ENCODE measurements around the gene CENPW. TPM values are rescaled to one million over a fixed set of nuclear protein-coding genes. Genes with fewer than 3 reads are reported as not detected.

The CENPW gene
- total RNA-seq = 10.0 TPM
- 10 to 100 TPM; 11.9 to 18.4 (median 15.2) TPM for polyA plus RNA-seq (ENCODE audit: insufficient read depth in 1 of 8, insufficient read length in 8 of 8, low replicate concordance in 1 of 8)
- long read RNA-seq, donor 1, partial matches to known transcripts = 0 of 5 reads
- long read RNA-seq, donor 1, other reads (novel, unspliced or antisense) = 0 of 5 reads
- long read RNA-seq, donor 2, partial matches to known transcripts = 0 of 1 reads
- long read RNA-seq, donor 2, other reads (novel, unspliced or antisense) = 0 of 1 reads
- long read RNA-seq, donor 3, partial matches to known transcripts = 0 of 3 reads
- long read RNA-seq, donor 3, other reads (novel, unspliced or antisense) = 0 of 3 reads
- long read RNA-seq, donor 4, transcript CENPW-203 (3 exons, 750 nt) = major isoform, 8 of 8 reads
- long read RNA-seq, donor 4, partial matches to known transcripts = 0 of 8 reads
- long read RNA-seq, donor 4, other reads (novel, unspliced or antisense) = 0 of 8 reads
- long read RNA-seq, donor 5, transcript CENPW-203 (3 exons, 750 nt) = major isoform, 35 of 39 reads
- long read RNA-seq, donor 5, partial matches to known transcripts = 0 of 39 reads
- long read RNA-seq, donor 5, other reads (novel, unspliced or antisense) = 0 of 39 reads
- long read RNA-seq, donor 6, transcript CENPW-203 (3 exons, 750 nt) = major isoform, 37 of 42 reads
- long read RNA-seq, donor 6, transcript CENPW-201 (3 exons, 528 nt) = minor isoform, 5 of 42 reads
- long read RNA-seq, donor 6, partial matches to known transcripts = 0 of 42 reads
- long read RNA-seq, donor 6, other reads (novel, unspliced or antisense) = 0 of 42 reads
- long read RNA-seq, donor 7, transcript CENPW-203 (3 exons, 750 nt) = major isoform, 20 of 23 reads
- long read RNA-seq, donor 7, partial matches to known transcripts = 0 of 23 reads
- long read RNA-seq, donor 7, other reads (novel, unspliced or antisense) = 0 of 23 reads
- long read RNA-seq, donor 8, transcript CENPW-203 (3 exons, 750 nt) = major isoform, 16 of 18 reads
- long read RNA-seq, donor 8, partial matches to known transcripts = 0 of 18 reads
- long read RNA-seq, donor 8, other reads (novel, unspliced or antisense) = 0 of 18 reads
- long read RNA-seq, donor 9, transcript CENPW-203 (3 exons, 750 nt) = major isoform, 10 of 13 reads
- long read RNA-seq, donor 9, partial matches to known transcripts = 0 of 13 reads
- long read RNA-seq, donor 9, other reads (novel, unspliced or antisense) = 0 of 13 reads
- long read RNA-seq, donor 10, transcript CENPW-203 (3 exons, 750 nt) = major isoform, 21 of 25 reads
- long read RNA-seq, donor 10, partial matches to known transcripts = 0 of 25 reads
- long read RNA-seq, donor 10, other reads (novel, unspliced or antisense) = 0 of 25 reads
- long read RNA-seq, donor 11, transcript CENPW-203 (3 exons, 750 nt) = major isoform, 10 of 11 reads
- long read RNA-seq, donor 11, partial matches to known transcripts = 0 of 11 reads
- long read RNA-seq, donor 11, other reads (novel, unspliced or antisense) = 0 of 11 reads

GRCh38 chr6:126339796-126340609, at the start of gene CENPW:
TSS of gene CENPW (plus strand) at chr6:126340115. CDS start at chr6:126340274, 159 bp downstream.
- Histone ChIP-seq H3K4me1 (ENCODE audit: control insufficient read depth, insufficient read depth, low read length) (peaks cover 10% of the 10 kb centered on the region), H3K27ac (ENCODE audit: low read length) (peak within 1 kb of the TSS; percentile 65), H3K4me3 (ENCODE audit: low read length) (peak within 1 kb of the TSS; percentile 92), H3K27me3 (ENCODE audit: control insufficient read depth, insufficient read depth, low read length) (no peaks in the 10 kb centered on the region), H3K9me3 (replicated peaks; ENCODE audit: control insufficient read depth, low read depth, low read length) (no peaks in the 10 kb centered on the region), H3K36me3 (ENCODE audit: control insufficient read depth, insufficient read depth, low read length) (no peaks in the 10 kb centered on the region)
- peak; percentile 90 for DNase-seq
- 0% methylated on average over 40 of the region's 46 CpGs for WGBS (ENCODE audit: insufficient coverage)

GRCh38 chr6:126293891-126294524, 45.9 kb upstream of the CENPW start:
- DNase-seq = no peak
- Histone ChIP-seq H3K4me3 (ENCODE audit: low read length) (no peak overlapping the region), H3K4me1 (ENCODE audit: control insufficient read depth, insufficient read depth, low read length) (no peaks in the 10 kb centered on the region), H3K36me3 (ENCODE audit: control insufficient read depth, insufficient read depth, low read length) (no peaks in the 10 kb centered on the region), H3K27ac (ENCODE audit: low read length) (no peak overlapping the region), H3K27me3 (ENCODE audit: control insufficient read depth, insufficient read depth, low read length) (no peaks in the 10 kb centered on the region), H3K9me3 (replicated peaks; ENCODE audit: control insufficient read depth, low read depth, low read length) (no peaks in the 10 kb centered on the region)

- Histone ChIP-seq H3K4me3 (ENCODE audit: low read length) (no peak overlapping the region), H3K36me3 (ENCODE audit: control insufficient read depth, insufficient read depth, low read length) (no peaks in the 10 kb centered on the region), H3K27me3 (ENCODE audit: control insufficient read depth, insufficient read depth, low read length) (no peaks in the 10 kb centered on the region), H3K4me1 (ENCODE audit: control insufficient read depth, insufficient read depth, low read length) (no peaks in the 10 kb centered on the region), H3K27ac (ENCODE audit: low read length) (no peak overlapping the region), H3K9me3 (replicated peaks; ENCODE audit: control insufficient read depth, low read depth, low read length) (no peaks in the 10 kb centered on the region)
- 67% methylated on average over 2 of the region's 3 CpGs for WGBS (ENCODE audit: insufficient coverage)
- no peak for DNase-seq
Observed at GRCh38 chr6:126300126-126300525, 39.8 kb upstream of the CENPW start.

- H3K36me3 ChIP-seq (ENCODE audit: control insufficient read depth, insufficient read depth, low read length) = no peaks in the 10 kb centered on the region
- H3K27me3 ChIP-seq (ENCODE audit: control insufficient read depth, insufficient read depth, low read length) = no peaks in the 10 kb centered on the region
- H3K4me1 ChIP-seq (ENCODE audit: control insufficient read depth, insufficient read depth, low read length) = no peaks in the 10 kb centered on the region
- H3K4me3 ChIP-seq (ENCODE audit: low read length) = no peak overlapping the region
- H3K27ac ChIP-seq (ENCODE audit: low read length) = no peak overlapping the region
- peak; percentile 76 for DNase-seq
- no peaks in the 10 kb centered on the region for H3K9me3 ChIP-seq (replicated peaks; ENCODE audit: control insufficient read depth, low read depth, low read length)
Observed at GRCh38 chr6:126300735-126301134, 39.2 kb upstream of the CENPW start.

GRCh38 chr6:126302191-126302590, 37.7 kb upstream of the CENPW start:
- Histone ChIP-seq H3K4me3 (ENCODE audit: low read length) (no peak overlapping the region), H3K36me3 (ENCODE audit: control insufficient read depth, insufficient read depth, low read length) (no peaks in the 10 kb centered on the region), H3K9me3 (replicated peaks; ENCODE audit: control insufficient read depth, low read depth, low read length) (no peaks in the 10 kb centered on the region), H3K27me3 (ENCODE audit: control insufficient read depth, insufficient read depth, low read length) (no peaks in the 10 kb centered on the region), H3K27ac (ENCODE audit: low read length) (no peak overlapping the region), H3K4me1 (ENCODE audit: control insufficient read depth, insufficient read depth, low read length) (no peaks in the 10 kb centered on the region)
- DNase-seq = no peak

GRCh38 chr6:126307849-126308248, 32.1 kb upstream of the CENPW start:
- Histone ChIP-seq H3K4me3 (ENCODE audit: low read length) (no peak overlapping the region), H3K9me3 (replicated peaks; ENCODE audit: control insufficient read depth, low read depth, low read length) (no peaks in the 10 kb centered on the region), H3K27ac (ENCODE audit: low read length) (peak overlapping the region; percentile 22), H3K36me3 (ENCODE audit: control insufficient read depth, insufficient read depth, low read length) (no peaks in the 10 kb centered on the region), H3K4me1 (ENCODE audit: control insufficient read depth, insufficient read depth, low read length) (no peaks in the 10 kb centered on the region), H3K27me3 (ENCODE audit: control insufficient read depth, insufficient read depth, low read length) (no peaks in the 10 kb centered on the region)
- peak; percentile 96 for DNase-seq
- WGBS (ENCODE audit: insufficient coverage) = no CpG with 5 or more reads among the region's 2 CpGs

GRCh38 chr6:126308362-126308761, 31.6 kb upstream of the CENPW start:
- DNase-seq = peak; percentile 94
- no CpG with 5 or more reads among the region's 3 CpGs for WGBS (ENCODE audit: insufficient coverage)

GRCh38 chr6:126312013-126312665, 27.8 kb upstream of the CENPW start:
- Histone ChIP-seq H3K36me3 (ENCODE audit: control insufficient read depth, insufficient read depth, low read length) (no peaks in the 10 kb centered on the region), H3K4me1 (ENCODE audit: control insufficient read depth, insufficient read depth, low read length) (no peaks in the 10 kb centered on the region), H3K9me3 (replicated peaks; ENCODE audit: control insufficient read depth, low read depth, low read length) (no peaks in the 10 kb centered on the region), H3K27ac (ENCODE audit: low read length) (no peak overlapping the region), H3K4me3 (ENCODE audit: low read length) (no peak overlapping the region), H3K27me3 (ENCODE audit: control insufficient read depth, insufficient read depth, low read length) (no peaks in the 10 kb centered on the region)
- no CpG with 5 or more reads among the region's 1 CpG for WGBS (ENCODE audit: insufficient coverage)
- no peak for DNase-seq

More at GRCh38 chr6:126308362-126308761, 31.6 kb upstream of the CENPW start:
- H3K27me3 ChIP-seq (ENCODE audit: control insufficient read depth, insufficient read depth, low read length) = no peaks in the 10 kb centered on the region
- peak overlapping the region; percentile 32 for H3K27ac ChIP-seq (ENCODE audit: low read length)
- H3K4me3 ChIP-seq (ENCODE audit: low read length) = no peak overlapping the region
- no peaks in the 10 kb centered on the region for H3K36me3 ChIP-seq (ENCODE audit: control insufficient read depth, insufficient read depth, low read length)
- H3K4me1 ChIP-seq (ENCODE audit: control insufficient read depth, insufficient read depth, low read length) = no peaks in the 10 kb centered on the region
- no peaks in the 10 kb centered on the region for H3K9me3 ChIP-seq (replicated peaks; ENCODE audit: control insufficient read depth, low read depth, low read length)

Measured in muscle of leg (tissue), 16 donors.